ENCODE data around the gene CCHCR1.
A peak's percentile ranks its signal among the peaks of the same experiment; 100 is the strongest.

The CCHCR1 gene

GRCh38 chr6:31096656-31097055 is 60.9 kb downstream of the CCHCR1 start:
- no peak for DNase-seq

- no peak for DNase-seq
Measured at GRCh38 chr6:31096215-31096614, 61.4 kb downstream of the CCHCR1 start.

GRCh38 chr6:31094389-31094881 is 63.2 kb downstream of the CCHCR1 start:
- peak in 1 of 2 experiments; percentile 17 for DNase-seq

GRCh38 chr6:31092769-31093505 is 64.7 kb downstream of the CCHCR1 start:
- no peak for DNase-seq

Measured in NCI-H446 (cell line).